HEK293 (cell line): ENCODE measurements around the gene SLC35F3.

Experiments used
- CTCF ChIA-PET: fragments of 350-600 bp; formaldehyde crosslinking; extraction: SDS; loops from one replicate; lab custom pipeline; 2021; ENCODE audit warnings: antibody characterized with exemption; lab: Yijun Ruan, JAX
- POLR2A ChIA-PET: fragments of 300-600 bp; formaldehyde crosslinking; extraction: SDS; loops from one replicate; lab custom pipeline; 2020; ENCODE audit warnings: antibody characterized with exemption, inconsistent platforms; lab: Yijun Ruan, JAX
- H3K27ac ChIP-seq: fragments of 200-500 bp; sonication (Bioruptor generic); 2 replicates; pipeline ENCODE4 v1.5.1; 2014; ENCODE audit warnings: low read depth, low read length, control low read depth, inconsistent platforms; ENCODE audit errors: extremely low read depth
- H3K36me3 ChIP-seq, 2 experiments: fragments of 200-500 bp in 1 of 2; sonication (Bioruptor generic) in 1 of 2; 1 replicate in 1 of 2; 2 replicates in 1 of 2; pipeline ENCODE4 v1.5.1; 2014 to 2017; ENCODE audit warnings: inconsistent platforms in 2 of 2, low read length in 2 of 2; ENCODE audit not compliant: control insufficient read depth in 2 of 2, insufficient read depth in 1 of 2
- H3K4me1 ChIP-seq: fragments of 200-500 bp; sonication (Bioruptor generic); 2 replicates; pipeline ENCODE4 v1.5.1; 2014; ENCODE audit warnings: mild to moderate bottlenecking, low read length, inconsistent platforms; ENCODE audit not compliant: control insufficient read depth, insufficient read depth
- H3K4me3 ChIP-seq: 2 replicates; pipeline ENCODE4 v1.5.1; 2011; ENCODE audit warnings: low read depth, mild to moderate bottlenecking, control low read depth, low read length, moderate library complexity
- H3K9me3 ChIP-seq: fragments of 200-500 bp; sonication (Bioruptor generic); 2 replicates; pipeline ENCODE4 v1.5.1; 2014; ENCODE audit warnings: low read depth, low read length, inconsistent platforms; ENCODE audit not compliant: control insufficient read depth, insufficient read depth
- HOXC10 ChIP-seq: sonication (generic); formaldehyde crosslinking; IDR thresholded peaks from 2 replicates; pipeline ENCODE4 v1.8.1; 2023; ENCODE audit warnings: mild to moderate bottlenecking, missing genetic modification reagents
- PBX3 ChIP-seq: sonication (generic); formaldehyde crosslinking; IDR thresholded peaks from 2 replicates; pipeline ENCODE4 v1.8.1; 2022; ENCODE audit warnings: mild to moderate bottlenecking, moderate library complexity, missing genetic modification reagents
- PRDM4 ChIP-seq: fragments of 450-650 bp; formaldehyde crosslinking; IDR thresholded peaks from 2 replicates; pipeline ENCODE4 v1.5.1; 2017; ENCODE audit warnings: missing biosample characterization, missing genetic modification characterization
- REPIN1 ChIP-seq: fragments of 450-650 bp; formaldehyde crosslinking; IDR thresholded peaks from 2 replicates; pipeline ENCODE4 v1.5.1; 2017; ENCODE audit warnings: missing biosample characterization, missing genetic modification characterization, low read depth
- SCRT1 ChIP-seq: fragments of 450-650 bp; formaldehyde crosslinking; IDR thresholded peaks from 2 replicates; pipeline ENCODE4 v1.5.1; 2016; ENCODE audit warnings: missing biosample characterization, missing genetic modification characterization, borderline replicate concordance
- SP7 ChIP-seq: fragments of 450-650 bp; formaldehyde crosslinking; IDR thresholded peaks from 2 replicates; pipeline ENCODE4 v1.5.1; 2016; ENCODE audit warnings: missing biosample characterization, missing genetic modification characterization
- TCF7L2 ChIP-seq: IDR thresholded peaks from 2 replicates; pipeline ENCODE4 v1.6.1; 2011; ENCODE audit warnings: low read depth, mild to moderate bottlenecking, inconsistent platforms, low read length, moderate library complexity, borderline replicate concordance
- YY1 ChIP-seq: fragments of 450-650 bp; formaldehyde crosslinking; IDR thresholded peaks from 2 replicates; pipeline ENCODE4 v1.5.1; 2018; ENCODE audit warnings: missing biosample characterization, missing genetic modification characterization
- ZBTB44 ChIP-seq: fragments of 450-650 bp; IDR thresholded peaks from 2 replicates; pipeline ENCODE4 v1.5.1; 2018; ENCODE audit warnings: missing biosample characterization, mild to moderate bottlenecking, missing genetic modification characterization
- ZFP41 ChIP-seq: fragments of 450-650 bp; formaldehyde crosslinking; IDR thresholded peaks from 2 replicates; pipeline ENCODE4 v1.5.1; 2016; ENCODE audit warnings: missing biosample characterization, missing genetic modification characterization, borderline replicate concordance
- ZNF138 ChIP-seq: fragments of 450-650 bp; formaldehyde crosslinking; IDR thresholded peaks from 2 replicates; pipeline ENCODE4 v1.5.1; 2016; ENCODE audit warnings: missing biosample characterization, missing genetic modification characterization, borderline replicate concordance
- ZNF280D ChIP-seq: fragments of 450-650 bp; formaldehyde crosslinking; IDR thresholded peaks from 2 replicates; pipeline ENCODE4 v1.5.1; 2016; ENCODE audit warnings: missing biosample characterization, missing genetic modification characterization
- ZNF530 ChIP-seq: fragments of 450-650 bp; formaldehyde crosslinking; IDR thresholded peaks from 2 replicates; pipeline ENCODE4 v1.5.1; 2016; ENCODE audit warnings: low read depth, missing biosample characterization, missing genetic modification characterization
- ZNF549 ChIP-seq: fragments of 450-650 bp; IDR thresholded peaks from 2 replicates; pipeline ENCODE4 v1.5.1; 2018; ENCODE audit warnings: missing biosample characterization, missing genetic modification characterization, mild to moderate bottlenecking, inconsistent platforms, moderate library complexity
- ZNF654 ChIP-seq: fragments of 450-650 bp; formaldehyde crosslinking; IDR thresholded peaks from 2 replicates; pipeline ENCODE4 v1.5.1; 2016; ENCODE audit warnings: low read depth, missing biosample characterization, missing genetic modification characterization
- ZNF660 ChIP-seq: fragments of 450-650 bp; IDR thresholded peaks from 2 replicates; pipeline ENCODE4 v1.5.1; 2018; ENCODE audit warnings: missing biosample characterization, mild to moderate bottlenecking, missing genetic modification characterization
- ZNF664 ChIP-seq: fragments of 450-650 bp; formaldehyde crosslinking; IDR thresholded peaks from 2 replicates; pipeline ENCODE4 v1.5.1; 2016; ENCODE audit warnings: missing biosample characterization, missing genetic modification characterization
- ZNF701 ChIP-seq: fragments of 450-650 bp; formaldehyde crosslinking; IDR thresholded peaks from 2 replicates; pipeline ENCODE4 v1.5.1; 2016; ENCODE audit warnings: missing biosample characterization, missing genetic modification characterization
- ZNF704 ChIP-seq: fragments of 450-650 bp; formaldehyde crosslinking; IDR thresholded peaks from 2 replicates; pipeline ENCODE4 v1.5.1; 2016; ENCODE audit warnings: missing biosample characterization, missing genetic modification characterization
- ZNF76 ChIP-seq: fragments of 450-650 bp; formaldehyde crosslinking; IDR thresholded peaks from 2 replicates; pipeline ENCODE4; 2016; ENCODE audit warnings: low read depth, missing biosample characterization, missing genetic modification characterization, borderline replicate concordance
- ZNF837 ChIP-seq: fragments of 450-650 bp; formaldehyde crosslinking; IDR thresholded peaks from 2 replicates; pipeline ENCODE4 v1.5.1; 2016; ENCODE audit warnings: missing biosample characterization, missing genetic modification characterization

SLC35F3 gene

GRCh38 chr1:233873666-233874065, 30.8 kb upstream of the SLC35F3 start:
- CTCF ChIA-PET, result no interaction called here

GRCh38 chr1:233879841-233880240, 24.6 kb upstream of the SLC35F3 start:
- H3K36me3 ChIP-seq, result no peaks in the 10 kb centered on the region
- H3K9me3 ChIP-seq, result no peaks in the 10 kb centered on the region
- H3K4me1 ChIP-seq, result no peaks in the 10 kb centered on the region
- CTCF ChIA-PET, result interaction anchor here (0.6 kb wide), 1 partner anchor 885 kb away, joined by 3 read pairs; no protein-coding TSS in a partner anchor
- TF ChIP-seq ZNF76 (tag by site-specific recombination), result no peak
- no peak for TF ChIP-seq TCF7L2
- no peak for TF ChIP-seq ZNF704
- no peak for TF ChIP-seq PBX3
- TF ChIP-seq ZNF664 (tag by site-specific recombination), result no peak
- TF ChIP-seq PRDM4 (tag by site-specific recombination), result no peak
- no peak for TF ChIP-seq ZFP41 (tag by site-specific recombination)
- no peak for TF ChIP-seq ZNF654
- no peak for TF ChIP-seq ZNF660 (tag by site-specific recombination)
- no peak for TF ChIP-seq SP7
- TF ChIP-seq ZNF549 (tag by site-specific recombination), result no peak
- TF ChIP-seq SCRT1, result no peak
- no peak for TF ChIP-seq ZNF837 (tag by site-specific recombination)
- POLR2A ChIA-PET, result no interaction called here
- no peak overlapping the region for H3K4me3 ChIP-seq
- no peak overlapping the region for H3K27ac ChIP-seq

More at GRCh38 chr1:233873666-233874065, 30.8 kb upstream of the SLC35F3 start:
- no peak for TF ChIP-seq ZNF138 (tag by site-specific recombination)
- TF ChIP-seq HOXC10 (CRISPR knock-in tag), result no peak
- no peak for TF ChIP-seq YY1 (tag by site-specific recombination)
- TF ChIP-seq REPIN1 (tag by site-specific recombination), result no peak
- TF ChIP-seq ZNF549 (tag by site-specific recombination), result no peak
- TF ChIP-seq ZNF701 (tag by site-specific recombination), result no peak
- TF ChIP-seq ZBTB44 (tag by site-specific recombination), result no peak
- TF ChIP-seq ZNF530 (tag by site-specific recombination), result no peak
- TF ChIP-seq ZNF280D (tag by site-specific recombination), result no peak
- TF ChIP-seq ZNF654, result no peak
- TF ChIP-seq SCRT1, result no peak
- Histone ChIP-seq H3K4me1 (no peaks in the 10 kb centered on the region), H3K36me3 (no peaks in the 10 kb centered on the region), H3K4me3 (no peak overlapping the region), H3K27ac (no peak overlapping the region), H3K9me3 (no peaks in the 10 kb centered on the region)
- POLR2A ChIA-PET, result no interaction called here
